Fibroblast of upper back skin (primary cell): ENCODE measurements around the gene MAP4K3.
"Not testable (repeated sequence)": the region's sequence is repeated elsewhere in the genome, so short reads cannot be mapped to it uniquely, and the experiment has no call there.

Source experiments
- DNase-seq: peaks from one replicate; pipeline ENCODE4 v3.0.0-alpha.2; 2013

The MAP4K3 gene

DNA sequence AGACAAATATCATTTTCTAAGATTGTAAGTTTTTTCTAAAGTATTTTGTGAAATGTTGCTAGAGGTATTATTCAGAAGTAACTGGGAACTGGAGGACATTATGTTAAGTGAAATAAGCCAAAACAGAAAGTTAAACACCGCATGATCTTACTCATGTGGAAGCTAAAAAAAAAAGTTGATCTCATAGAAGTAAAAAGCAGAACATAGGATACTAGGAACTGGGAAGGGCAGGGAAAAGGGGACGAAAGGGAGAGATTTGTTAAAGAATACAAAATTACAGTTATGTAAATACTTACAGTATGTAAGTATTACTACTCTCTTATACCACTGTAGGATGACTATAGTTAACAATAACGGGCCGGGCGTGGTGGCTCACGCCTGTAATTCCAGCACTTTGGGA is 146.7 kb downstream of the MAP4K3 start:
- no peak for DNase-seq

DNA sequence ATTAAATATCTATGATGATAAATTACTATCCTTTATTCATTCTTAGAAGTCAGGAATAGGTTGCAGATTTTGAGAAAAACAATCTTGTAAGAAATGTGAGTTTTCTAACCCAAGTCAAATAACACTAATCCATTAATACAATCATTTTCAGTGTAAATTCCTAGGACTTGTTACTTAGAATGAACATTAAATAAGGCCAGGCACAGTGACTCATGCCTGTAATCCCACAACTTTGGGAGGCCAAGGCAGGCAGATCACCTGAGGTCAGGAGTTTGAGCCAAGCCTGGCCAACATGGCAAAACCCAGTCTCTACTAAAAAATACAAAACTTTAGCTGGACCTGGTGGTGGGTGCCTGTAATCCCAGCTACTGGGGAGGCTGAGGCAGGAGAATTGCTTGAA is 147.5 kb downstream of the MAP4K3 start:
- DNase-seq: peak; percentile 30

DNA sequence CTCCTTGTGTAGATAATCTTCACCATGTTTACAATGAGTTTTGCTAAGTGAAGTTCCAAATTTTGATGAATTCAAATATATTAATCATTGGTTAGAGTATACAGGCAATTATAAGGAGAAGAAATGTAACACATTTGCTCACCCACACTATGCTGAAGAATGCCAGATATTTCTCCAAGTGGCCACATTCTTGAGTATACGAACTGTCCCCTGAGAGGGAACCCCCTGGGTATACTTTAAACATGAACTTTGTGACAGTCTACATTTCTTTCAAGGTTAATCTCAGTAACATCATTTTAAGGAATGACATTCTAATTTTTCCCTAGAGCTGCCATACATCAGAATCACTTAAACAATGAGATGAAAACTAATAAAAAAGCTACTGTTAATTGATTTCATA is 153.5 kb downstream of the MAP4K3 start:
- DNase-seq: no peak

DNA sequence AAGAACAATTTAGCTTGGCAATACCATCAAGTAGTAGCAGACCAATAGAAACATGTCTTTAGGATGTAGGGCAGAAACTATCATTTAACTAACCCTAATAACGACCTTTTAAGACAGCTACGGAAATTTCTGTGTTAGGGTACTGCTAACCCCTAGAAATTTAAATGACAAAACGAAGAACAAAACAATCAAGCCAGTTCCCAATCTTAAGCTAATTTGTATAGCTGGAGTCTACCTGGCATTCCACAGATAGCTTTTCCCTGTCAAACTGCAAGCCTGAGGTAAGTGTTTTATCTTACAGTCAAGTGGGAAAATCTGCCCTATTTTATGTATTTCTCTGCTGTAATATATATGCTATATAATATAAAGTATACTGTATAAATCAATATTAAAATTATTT is 155.7 kb downstream of the MAP4K3 start:
- no peak for DNase-seq

DNA sequence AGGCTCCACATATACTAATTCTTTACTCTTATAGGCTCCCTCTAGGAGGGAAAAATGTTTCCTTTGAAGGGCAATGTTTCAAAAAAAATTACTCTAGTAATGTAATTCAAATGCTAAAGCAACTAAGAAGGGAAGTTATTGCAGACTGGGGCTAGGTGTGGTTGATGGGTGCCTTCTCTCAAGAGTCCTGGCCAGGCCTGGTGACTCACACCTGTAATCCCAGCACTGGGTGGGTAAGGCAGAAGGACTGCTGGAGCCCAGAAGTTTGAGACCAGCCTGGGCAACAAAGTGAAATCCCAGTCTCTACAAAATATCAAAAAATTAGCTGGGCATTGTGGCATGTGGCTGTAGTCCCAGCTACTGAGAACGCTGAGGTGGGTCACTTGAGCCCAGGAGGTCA is 162.1 kb downstream of the MAP4K3 start:
- no peak for DNase-seq

DNA sequence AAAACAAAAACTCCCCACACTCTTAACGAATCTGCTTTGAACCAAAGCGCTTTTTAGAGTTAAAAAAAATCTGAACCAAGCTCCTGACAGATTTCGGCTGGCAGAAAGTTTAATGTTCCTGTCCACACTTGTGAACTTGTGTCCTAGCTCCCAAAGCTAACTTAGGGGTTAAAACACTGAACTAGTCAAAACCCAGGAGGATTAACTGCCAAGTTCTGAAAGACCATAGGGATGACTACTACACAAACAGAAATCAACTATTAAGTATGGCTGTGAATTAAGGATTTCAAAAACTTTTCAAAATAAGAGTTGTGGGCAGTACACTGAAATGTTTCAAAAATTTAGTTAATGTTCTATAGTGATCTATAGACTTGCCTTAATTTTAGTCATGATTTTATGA is 167.1 kb downstream of the MAP4K3 start:
- DNase-seq: no peak

DNA sequence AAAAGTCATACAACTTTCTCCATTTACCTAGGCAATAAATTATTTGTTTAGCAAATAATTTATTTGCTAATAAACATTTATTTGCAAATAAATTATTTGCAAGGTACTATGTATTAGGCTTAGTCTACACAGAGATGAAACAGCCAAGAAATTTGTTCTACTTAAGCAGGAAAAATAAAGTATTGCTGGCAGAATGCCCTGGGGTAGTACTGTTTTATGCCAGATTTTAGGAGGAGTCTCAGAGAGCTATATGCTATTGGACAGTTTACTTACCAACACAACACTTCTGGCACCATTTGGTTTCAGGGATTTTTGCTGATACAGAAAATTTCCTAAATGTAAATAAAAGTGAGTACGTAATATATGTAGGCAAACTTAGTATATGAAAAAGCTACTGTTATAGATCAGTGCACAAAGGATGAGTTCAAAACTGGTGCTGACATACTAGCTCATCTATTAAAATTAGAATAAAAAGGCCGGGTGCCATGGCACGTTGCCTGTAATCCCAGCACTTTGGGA is 170.1 kb downstream of the MAP4K3 start:
- no peak for DNase-seq

DNA sequence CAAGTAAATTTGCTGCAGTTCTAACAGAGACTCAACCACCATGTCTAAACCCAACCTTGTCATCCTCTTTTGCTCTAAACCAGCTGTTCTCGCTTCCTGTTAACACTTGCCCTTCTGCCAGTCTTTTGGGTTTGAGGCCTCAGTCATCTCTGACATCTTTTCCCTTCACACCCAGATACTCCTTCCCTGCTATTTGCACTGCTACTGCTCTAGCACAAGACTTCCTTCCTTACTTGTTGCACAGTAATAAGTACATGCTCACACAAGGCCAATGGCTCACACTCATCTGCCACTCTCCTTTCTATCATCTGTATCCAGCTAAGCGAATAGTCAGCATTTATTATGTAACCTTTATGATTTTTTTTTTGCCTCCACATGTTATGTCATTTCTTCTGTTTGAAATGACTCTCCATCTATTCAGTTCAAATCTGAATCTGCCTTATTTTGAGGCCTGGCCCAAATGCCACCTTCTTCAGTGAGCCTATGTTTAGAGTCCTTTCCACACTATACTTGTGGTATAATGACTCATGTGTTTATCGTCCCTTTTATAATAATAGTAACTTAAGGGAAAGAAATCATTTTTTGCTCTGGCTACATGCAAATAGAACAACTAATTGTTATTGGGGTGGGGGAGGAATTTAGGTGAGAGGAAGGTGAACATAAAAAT is 170.8 kb downstream of the MAP4K3 start:
- no peak for DNase-seq

DNA sequence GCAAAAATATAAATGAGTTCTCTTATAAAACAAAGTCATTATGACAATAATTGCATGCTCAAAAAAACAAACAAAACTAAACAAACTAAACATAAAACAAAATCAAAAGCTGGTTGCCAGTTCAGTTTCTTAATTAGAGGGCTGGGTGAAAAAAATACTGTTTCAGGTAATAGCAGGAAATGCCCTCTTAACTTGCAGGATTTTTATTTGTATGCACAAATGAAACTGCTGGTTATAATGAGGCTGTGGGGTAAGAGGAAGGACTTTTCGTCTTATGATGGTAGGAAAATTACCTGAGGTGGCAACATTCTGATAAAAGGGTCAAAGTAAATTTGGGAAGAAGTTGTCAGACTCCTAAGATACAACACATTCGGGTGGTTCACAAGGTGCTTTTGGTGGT is 171.8 kb downstream of the MAP4K3 start:
- DNase-seq: no peak

DNA sequence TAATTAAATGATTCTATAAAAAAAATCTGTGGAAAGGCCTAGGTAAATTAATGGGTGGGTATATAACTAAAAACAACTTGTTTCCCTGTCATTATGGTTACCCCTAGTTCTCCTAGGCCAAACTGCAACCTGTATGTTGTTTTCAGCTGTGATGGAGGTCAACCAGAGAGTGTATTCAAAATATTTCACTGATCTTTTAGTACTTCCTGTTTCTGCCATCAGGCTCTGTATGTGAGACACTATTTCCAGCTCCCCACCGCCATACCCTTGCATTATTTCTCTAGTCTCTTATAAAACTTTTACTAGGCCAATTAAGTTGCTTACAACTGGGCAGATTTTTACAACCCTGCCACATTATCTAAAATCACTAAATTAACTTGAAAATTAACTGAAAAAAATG is 172.4 kb downstream of the MAP4K3 start:
- no peak for DNase-seq

DNA sequence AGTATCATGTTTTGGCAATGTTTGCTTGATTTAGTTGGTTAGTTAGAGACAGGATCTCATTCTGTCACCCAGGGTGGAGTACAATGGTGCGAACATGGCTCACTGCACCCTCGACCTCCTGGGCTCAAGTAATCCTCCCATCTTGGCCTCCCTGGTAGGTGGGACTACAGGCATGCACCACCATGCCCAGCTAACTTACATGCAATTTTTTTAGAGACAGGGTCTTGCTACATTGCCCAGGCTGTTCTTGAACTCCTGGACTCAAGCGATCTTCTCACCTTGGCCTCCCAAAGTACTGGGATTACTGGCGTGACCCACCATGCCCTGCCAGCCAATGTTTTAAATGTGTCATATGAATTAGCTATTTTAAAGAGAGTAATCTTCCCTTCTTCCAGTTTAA is 177.0 kb downstream of the MAP4K3 start:
- no peak for DNase-seq

DNA sequence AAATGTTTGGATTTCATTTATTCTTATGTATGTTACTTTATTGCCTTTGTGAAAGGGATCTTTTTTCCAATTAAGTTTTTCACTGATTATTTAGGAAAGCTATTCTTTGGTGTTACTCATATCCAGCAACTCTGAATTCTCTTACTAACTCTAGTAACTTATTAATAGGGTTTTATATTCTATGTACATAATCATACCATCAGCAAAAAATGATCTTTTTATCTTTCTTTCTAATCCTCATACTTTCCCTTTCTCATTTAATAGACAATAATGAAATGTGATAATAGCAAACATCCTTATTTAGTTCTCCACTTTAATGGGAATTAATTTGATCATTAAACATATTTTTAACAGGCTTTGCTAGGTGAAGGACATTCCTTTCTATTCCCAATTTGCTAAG is 181.0 kb downstream of the MAP4K3 start:
- DNase-seq: no peak

DNA sequence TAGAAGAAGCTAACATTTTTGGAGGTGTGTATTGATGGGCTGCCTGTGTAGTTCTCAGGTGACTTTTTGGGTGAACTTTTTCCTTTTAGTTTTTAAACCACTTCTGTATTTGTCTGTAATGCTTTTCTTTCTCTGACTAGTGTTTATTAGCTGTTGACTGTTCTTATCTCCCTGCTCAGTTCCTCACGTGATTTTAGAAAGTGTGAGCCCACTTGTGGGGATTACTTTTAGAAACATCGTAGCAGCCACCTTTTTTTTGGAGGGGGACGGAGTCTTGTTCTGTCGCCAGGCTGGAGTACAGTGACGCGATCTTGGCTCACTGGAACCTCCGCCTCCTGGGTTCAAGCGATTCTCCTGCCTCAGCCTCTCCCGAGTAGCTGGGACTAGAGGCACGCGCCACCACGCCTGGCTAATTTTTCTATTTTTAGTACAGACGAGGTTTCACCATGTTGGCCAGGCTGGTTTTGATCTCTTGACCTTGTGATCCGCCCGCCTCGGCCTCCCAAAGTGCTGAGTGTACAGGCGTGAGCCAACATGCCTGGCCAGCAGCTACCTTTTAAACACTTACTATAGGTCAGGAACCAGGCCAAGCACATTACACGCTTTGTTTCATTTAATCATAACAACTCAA is 184.1 kb downstream of the MAP4K3 start:
- no peak for DNase-seq

DNA sequence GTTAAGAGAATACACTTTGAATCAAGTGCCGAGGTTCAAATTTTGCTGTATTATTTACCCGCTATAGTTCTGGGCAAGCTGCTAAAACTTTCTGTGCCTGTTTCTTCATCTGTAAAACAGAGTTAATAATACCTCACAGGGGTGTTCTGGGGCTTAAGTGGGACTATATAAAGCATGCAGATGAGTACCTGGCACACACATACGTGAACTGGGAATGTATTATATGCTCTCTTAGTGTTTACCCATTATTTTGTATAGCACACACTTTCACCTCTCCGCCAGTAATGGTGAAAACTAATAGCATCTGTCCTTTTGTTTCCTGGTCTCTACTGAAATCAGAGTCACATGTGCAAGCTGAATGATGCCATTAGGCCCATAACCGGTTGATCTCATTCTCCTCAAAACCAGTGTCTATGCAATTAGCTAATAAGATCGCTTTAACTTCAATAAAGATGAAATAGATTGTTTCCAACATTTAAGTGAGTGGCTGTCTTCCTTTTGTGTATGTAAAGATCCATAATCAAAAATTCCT is 189.5 kb downstream of the MAP4K3 start:
- no peak for DNase-seq

DNA sequence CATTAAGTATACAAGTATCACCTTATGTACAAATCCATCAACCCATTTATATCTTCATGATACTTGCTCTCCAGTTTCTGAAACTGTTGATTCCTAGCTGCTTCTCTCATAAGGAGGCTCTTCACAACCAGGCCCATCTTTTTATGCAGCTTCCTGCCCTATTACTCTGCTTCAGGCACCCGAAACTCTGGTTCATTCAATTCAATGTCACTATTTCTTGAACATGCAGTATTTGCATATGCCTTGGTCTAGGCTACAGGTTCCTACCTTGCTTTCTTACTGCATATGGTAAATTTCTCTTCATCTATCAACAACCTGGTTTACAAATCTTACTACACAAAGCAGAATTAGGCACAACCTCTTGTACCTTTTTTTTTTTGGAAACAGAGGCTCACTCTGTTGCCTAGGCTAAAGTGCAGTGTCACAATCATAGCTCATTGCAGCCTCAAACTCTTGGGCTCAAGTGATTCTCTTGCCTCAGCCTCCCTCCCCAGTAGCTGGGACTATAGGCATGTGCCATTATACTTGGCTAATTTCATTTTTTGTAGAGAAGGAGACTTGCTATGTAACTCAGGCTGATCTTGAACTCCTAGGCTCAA is 190.6 kb downstream of the MAP4K3 start:
- no peak for DNase-seq

DNA sequence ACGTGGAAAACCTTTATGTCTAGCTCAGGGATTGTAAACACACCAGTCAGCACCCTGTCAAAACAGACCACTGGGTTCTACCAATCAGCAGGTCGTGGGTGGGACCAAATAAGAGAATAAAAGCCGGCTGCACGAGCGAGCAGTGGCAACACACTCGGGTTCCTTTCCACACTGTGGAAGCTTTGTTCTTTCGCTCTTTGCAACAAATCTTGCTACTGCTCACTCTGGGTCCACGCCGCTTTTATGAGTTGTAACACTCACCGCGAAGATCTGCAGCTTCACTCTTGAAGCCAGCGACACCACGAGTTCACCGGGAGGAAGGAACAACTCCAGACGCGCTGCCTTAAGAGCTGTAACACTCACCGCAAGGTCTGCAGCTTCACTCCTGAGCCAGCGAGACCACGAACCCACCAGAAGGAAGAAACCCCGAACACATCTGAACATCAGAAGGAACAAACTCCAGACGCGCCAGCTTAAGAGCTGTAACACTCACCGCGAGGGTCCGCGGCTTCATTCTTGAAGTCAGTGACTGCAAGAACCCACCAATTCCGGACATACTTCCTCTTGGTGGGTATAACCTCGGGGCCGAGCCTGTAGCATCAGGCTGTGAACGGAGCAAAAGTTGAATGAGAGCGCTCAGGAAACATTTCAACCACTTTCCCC is 192.0 kb downstream of the MAP4K3 start:
- DNase-seq: not testable (repeated sequence)

DNA sequence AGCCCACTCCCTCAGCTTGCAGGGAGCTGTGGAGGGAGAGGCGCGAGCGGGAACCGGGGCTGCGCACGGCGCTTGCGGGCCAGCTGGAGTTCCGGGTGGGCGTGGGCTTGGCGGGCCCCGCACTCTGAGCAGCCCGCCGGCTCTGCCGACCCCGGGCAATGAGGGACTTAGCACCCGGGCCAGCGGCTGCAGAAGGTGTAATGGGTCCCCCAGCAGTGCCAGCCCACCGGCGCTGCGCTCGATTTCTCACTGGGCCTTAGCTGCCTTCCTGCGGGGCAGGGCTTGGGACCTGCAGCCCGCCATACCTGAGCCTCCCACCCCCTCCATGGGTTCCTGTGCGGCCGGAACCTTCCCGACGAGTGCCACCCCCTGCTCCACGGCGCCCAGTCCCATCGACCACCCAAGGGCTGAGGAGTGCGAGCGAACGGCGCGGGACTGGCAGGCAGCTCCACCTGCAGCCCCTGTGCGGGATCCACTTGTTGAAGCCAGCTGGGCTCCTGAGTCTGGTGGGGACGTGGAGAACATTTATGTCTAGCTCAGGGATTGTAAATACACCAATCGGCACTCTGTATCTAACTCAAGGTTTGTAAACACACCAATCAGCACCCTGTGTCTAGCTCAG is 192.7 kb downstream of the MAP4K3 start:
- DNase-seq: not testable (repeated sequence)

DNA sequence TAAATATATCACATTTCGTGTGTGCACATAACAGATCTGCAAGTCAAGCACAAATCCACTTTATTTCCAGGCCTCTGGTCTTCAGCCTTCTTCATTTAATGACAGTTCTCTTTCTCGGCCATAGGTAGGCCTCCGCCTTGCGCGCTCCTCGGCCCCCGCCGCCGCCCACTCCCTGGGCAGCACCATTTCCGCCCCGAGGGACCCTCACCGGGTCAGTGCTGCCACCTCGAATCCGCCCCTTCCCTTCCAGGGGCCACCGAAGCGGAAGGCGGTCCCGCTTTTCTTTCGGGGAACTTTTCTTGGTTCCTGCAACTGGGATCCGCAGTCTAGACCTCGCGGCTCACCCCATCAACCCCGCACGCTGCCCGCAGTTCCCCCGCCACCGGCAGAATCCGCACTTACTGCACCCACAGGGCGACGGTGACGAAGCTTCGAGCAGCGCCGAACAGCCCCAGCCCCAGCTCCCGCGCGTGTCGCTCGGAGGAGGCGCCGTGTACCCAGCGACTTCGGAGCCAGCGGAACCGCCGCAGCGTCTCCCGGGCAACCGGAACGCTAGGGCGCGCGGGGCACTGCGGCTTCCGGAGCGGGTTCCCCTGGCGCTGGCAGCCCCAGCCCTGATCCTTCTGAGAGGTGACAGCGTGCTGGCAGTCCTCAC is 193.5 kb downstream of the MAP4K3 start, which contains the start of gene CDKL4:
TSS of gene CDKL4 (minus strand) at position 502 of the 655 bp plus-strand sequence.
- no peak for DNase-seq

DNA sequence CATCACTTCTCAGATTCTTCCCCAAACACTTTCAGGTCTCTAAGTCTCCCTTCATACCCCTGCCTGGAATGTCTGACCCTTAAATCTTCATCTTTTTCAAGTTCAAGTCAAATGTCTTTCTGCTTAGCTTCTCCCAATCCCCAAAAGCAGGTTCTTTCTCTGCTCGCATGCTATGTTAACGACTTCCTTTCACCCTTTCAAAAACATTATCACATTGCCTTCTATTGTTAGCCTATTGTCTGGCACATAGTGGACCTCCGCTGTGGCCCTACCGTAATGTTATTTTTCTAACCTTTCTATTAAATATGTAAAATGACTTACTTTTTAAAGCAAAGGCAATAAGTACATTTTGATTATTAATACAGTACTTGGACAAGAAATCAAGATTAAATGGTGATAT is 195.5 kb downstream of the MAP4K3 start:
- no peak for DNase-seq

DNA sequence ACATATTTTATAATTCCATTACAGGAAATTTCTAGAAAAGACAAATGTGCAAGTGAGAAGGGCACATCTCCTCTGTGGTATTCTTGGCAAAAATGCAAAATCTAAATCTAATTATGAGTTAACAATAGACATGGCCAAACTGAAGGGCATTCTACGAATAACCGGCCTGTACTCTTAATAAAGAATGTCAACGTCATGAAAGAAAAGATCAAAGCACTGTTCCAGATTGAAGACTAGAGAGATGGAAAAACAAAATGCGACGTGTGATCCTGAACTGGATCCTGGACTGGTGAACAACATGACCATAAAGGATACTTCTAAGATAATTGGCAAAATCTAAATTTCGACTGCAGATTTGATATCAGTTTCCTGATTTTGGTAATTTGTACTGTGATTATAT is 196.3 kb downstream of the MAP4K3 start:
- no peak for DNase-seq

DNA sequence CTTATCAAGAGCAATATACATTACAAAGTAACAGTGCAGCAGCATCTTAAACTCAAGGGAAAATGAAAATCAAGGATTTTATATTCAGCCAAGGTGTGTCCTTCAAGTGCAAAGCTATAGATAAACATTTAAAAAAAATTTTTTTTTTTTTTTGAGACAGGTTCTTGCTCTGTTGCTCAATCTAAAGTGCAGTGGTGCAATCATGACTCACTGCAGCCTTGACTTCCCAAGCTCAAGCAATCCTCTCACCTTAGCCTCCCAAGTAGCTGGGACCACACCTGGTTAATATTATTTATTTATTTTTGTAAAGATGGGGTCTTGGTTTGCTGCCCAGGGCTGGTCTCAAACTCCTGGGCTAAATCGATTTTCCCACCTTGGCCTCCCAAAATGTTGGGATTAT is 202.3 kb downstream of the MAP4K3 start:
- no peak for DNase-seq

DNA sequence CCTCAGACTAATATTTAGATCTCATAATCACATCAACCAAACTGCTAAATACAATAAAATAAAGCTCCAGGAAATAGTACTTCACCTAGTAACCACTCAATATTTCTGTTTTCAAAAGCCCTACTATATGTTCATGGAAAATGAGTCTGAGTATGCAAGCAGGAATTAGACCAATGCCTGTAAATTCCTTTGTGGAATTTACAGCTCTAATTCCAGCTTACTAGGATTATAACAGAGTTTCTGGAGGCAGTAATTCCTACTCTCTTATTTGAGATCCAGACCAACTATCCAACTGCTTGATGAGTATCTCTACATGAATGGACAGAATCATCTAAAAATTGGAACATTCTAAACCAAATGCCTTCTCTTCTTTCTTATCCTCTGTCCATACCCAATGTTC is 204.9 kb downstream of the MAP4K3 start:
- peak; percentile 26 for DNase-seq
